ENCODE results near the gene THBS4. TPM values are rescaled to one million over a fixed set of nuclear protein-coding genes. Genes with fewer than 3 reads are reported as not detected.

Gene THBS4
- total RNA-seq, 3 donors from 2014 or later: 0.27 to 1.3 (median 0.66) TPM

- H3K36me3 Mint-ChIP-seq (ENCODE audit: insufficient read depth): no peaks in the 10 kb centered on the region
- ATAC-seq: no peak
- no peak for DNase-seq
- H3K9me3 Mint-ChIP-seq: no peaks in the 10 kb centered on the region
- H3K27me3 Mint-ChIP-seq (ENCODE audit: low read depth): peaks cover 51% of the 10 kb centered on the region
- peaks cover 12% of the 10 kb centered on the region for H3K4me1 Mint-ChIP-seq (ENCODE audit: low read depth)
- H3K4me3 Mint-ChIP-seq: peak overlapping the region; percentile 61
These were observed 589 bp upstream of the THBS4 start for GRCh38 chr5:80034559-80034958.

GRCh38 chr5:80035839-80036238, 691 bp downstream of the THBS4 start:
- peaks cover 60% of the 10 kb centered on the region for H3K27me3 Mint-ChIP-seq (ENCODE audit: low read depth)
- DNase-seq: no peak
- H3K36me3 Mint-ChIP-seq (ENCODE audit: insufficient read depth): no peaks in the 10 kb centered on the region

DNA sequence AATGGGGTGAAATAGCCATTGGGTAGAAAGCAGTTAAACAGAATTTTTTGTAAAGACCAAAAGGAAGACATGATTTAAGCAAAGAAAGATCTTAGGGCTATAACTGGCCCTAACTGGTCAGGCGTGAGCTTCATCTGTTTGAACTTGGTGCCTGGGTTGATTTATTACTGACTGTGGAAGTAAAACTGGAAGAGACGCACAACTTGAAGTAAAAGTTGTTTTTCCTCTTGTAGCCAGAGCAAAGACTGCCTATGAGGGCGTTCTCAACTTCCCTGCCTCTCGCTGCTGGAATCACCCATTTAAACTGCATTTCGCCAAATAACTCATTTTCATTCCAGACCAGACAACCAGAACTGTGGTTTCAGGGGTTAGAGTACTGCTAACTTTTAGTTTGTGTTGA, 1.5 kb downstream of the THBS4 start:
- Mint-ChIP-seq H3K4me1 (ENCODE audit: low read depth) (peaks cover 12% of the 10 kb centered on the region), H3K4me3 (no peak overlapping the region), H3K27me3 (ENCODE audit: low read depth) (peaks cover 64% of the 10 kb centered on the region), H3K36me3 (ENCODE audit: insufficient read depth) (no peaks in the 10 kb centered on the region), H3K9me3 (no peaks in the 10 kb centered on the region)
- no peak for ATAC-seq
- no peak for DNase-seq

More at GRCh38 chr5:80035839-80036238, 691 bp downstream of the THBS4 start:
- Mint-ChIP-seq H3K4me1 (ENCODE audit: low read depth) (peaks cover 12% of the 10 kb centered on the region), H3K4me3 (peak overlapping the region; percentile 14), H3K9me3 (no peaks in the 10 kb centered on the region)
- ATAC-seq: no peak

GRCh38 chr5:80037366-80037765, 2.2 kb downstream of the THBS4 start:
- ATAC-seq (peak; percentile 66 to 75), DNase-seq (no peak)
- Mint-ChIP-seq H3K27me3 (ENCODE audit: low read depth) (peaks cover 63% of the 10 kb centered on the region), H3K4me3 (no peak overlapping the region), H3K4me1 (ENCODE audit: low read depth) (peaks cover 12% of the 10 kb centered on the region), H3K9me3 (no peaks in the 10 kb centered on the region), H3K36me3 (ENCODE audit: insufficient read depth) (no peaks in the 10 kb centered on the region)

- DNase-seq: no peak
- peaks cover 62% of the 10 kb centered on the region for H3K27me3 Mint-ChIP-seq (ENCODE audit: low read depth)
- no peak for ATAC-seq
These were observed 4.5 kb downstream of the THBS4 start for GRCh38 chr5:80039650-80040049.

DNA sequence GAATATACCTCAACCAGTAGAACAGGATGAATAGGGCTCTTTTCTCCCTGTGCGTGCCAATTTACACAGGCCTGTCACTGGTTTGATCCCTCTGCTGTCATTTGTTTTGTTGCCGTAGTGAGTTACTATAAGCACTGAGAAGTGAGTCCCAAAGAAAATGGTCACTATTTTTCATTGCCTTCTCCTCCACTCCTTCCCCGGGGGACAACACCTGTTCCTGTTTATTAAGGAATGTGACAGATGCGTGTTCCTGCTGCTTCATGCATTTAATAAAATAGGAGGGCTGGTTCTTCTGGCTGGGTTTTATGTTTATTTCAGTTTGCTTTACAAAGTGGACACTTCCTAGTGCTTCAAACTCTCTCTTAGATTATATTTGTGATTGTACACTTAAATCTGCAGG, 6.4 kb downstream of the THBS4 start:
- Mint-ChIP-seq H3K36me3 (ENCODE audit: insufficient read depth) (no peaks in the 10 kb centered on the region), H3K4me3 (no peak overlapping the region), H3K4me1 (ENCODE audit: low read depth) (peaks cover 7% of the 10 kb centered on the region), H3K27me3 (ENCODE audit: low read depth) (peaks cover 57% of the 10 kb centered on the region), H3K9me3 (no peaks in the 10 kb centered on the region)
- no peak for DNase-seq
- no peak for ATAC-seq

More at GRCh38 chr5:80039650-80040049, 4.5 kb downstream of the THBS4 start:
- no peaks in the 10 kb centered on the region for H3K36me3 Mint-ChIP-seq (ENCODE audit: insufficient read depth)
- no peaks in the 10 kb centered on the region for H3K9me3 Mint-ChIP-seq
- no peak overlapping the region for H3K4me3 Mint-ChIP-seq
- H3K4me1 Mint-ChIP-seq (ENCODE audit: low read depth): peaks cover 10% of the 10 kb centered on the region

GRCh38 chr5:80042330-80042729, 7.2 kb downstream of the THBS4 start:
- Mint-ChIP-seq H3K27me3 (ENCODE audit: low read depth) (peaks cover 51% of the 10 kb centered on the region), H3K36me3 (ENCODE audit: insufficient read depth) (no peaks in the 10 kb centered on the region), H3K4me1 (ENCODE audit: low read depth) (peaks cover 4% of the 10 kb centered on the region), H3K9me3 (no peaks in the 10 kb centered on the region), H3K4me3 (no peak overlapping the region)
- DNase-seq (no peak), ATAC-seq (no peak)

- H3K27me3 Mint-ChIP-seq (ENCODE audit: low read depth): peaks cover 49% of the 10 kb centered on the region
- H3K4me3 Mint-ChIP-seq: no peak overlapping the region
- ATAC-seq (no peak), DNase-seq (no peak)
- no peaks in the 10 kb centered on the region for H3K36me3 Mint-ChIP-seq (ENCODE audit: insufficient read depth)
- no peaks in the 10 kb centered on the region for H3K9me3 Mint-ChIP-seq
- H3K4me1 Mint-ChIP-seq (ENCODE audit: low read depth): no peaks in the 10 kb centered on the region
These were observed 8.0 kb downstream of the THBS4 start for GRCh38 chr5:80043187-80043586.

- H3K9me3 Mint-ChIP-seq: no peaks in the 10 kb centered on the region
- peaks cover 34% of the 10 kb centered on the region for H3K27me3 Mint-ChIP-seq (ENCODE audit: low read depth)
- H3K4me1 Mint-ChIP-seq (ENCODE audit: low read depth): no peaks in the 10 kb centered on the region
- no peak overlapping the region for H3K4me3 Mint-ChIP-seq
- ATAC-seq (no peak), DNase-seq (no peak)
- H3K36me3 Mint-ChIP-seq (ENCODE audit: insufficient read depth): no peaks in the 10 kb centered on the region
These were observed 13.1 kb downstream of the THBS4 start for GRCh38 chr5:80048084-80048780.

- H3K4me1 Mint-ChIP-seq (ENCODE audit: low read depth): no peaks in the 10 kb centered on the region
- H3K27me3 Mint-ChIP-seq (ENCODE audit: low read depth): peaks cover 15% of the 10 kb centered on the region
- H3K36me3 Mint-ChIP-seq (ENCODE audit: insufficient read depth): no peaks in the 10 kb centered on the region
- ATAC-seq (no peak), DNase-seq (no peak)
- no peaks in the 10 kb centered on the region for H3K9me3 Mint-ChIP-seq
- H3K4me3 Mint-ChIP-seq: no peak overlapping the region
These were observed 17.3 kb downstream of the THBS4 start for GRCh38 chr5:80052464-80052863.

DNA sequence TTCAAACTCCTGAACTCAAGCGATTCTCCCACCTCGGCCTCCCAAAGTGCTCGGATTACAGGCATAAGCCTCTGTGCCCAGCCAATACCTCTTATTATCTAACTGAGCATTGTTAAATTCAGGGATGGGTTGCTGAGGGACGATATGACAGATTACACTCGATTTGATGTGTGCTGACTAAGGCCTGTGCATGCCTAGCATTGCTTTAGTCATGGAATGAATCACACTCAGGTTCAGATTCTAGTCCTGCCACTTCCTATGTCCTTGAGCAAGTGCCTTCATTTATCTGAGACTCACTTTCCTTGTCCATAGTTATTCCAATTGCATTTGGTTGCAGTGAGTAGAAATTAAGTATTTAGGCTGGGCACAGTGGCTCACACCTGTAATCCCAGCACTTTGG, 19.5 kb downstream of the THBS4 start:
- no peak overlapping the region for H3K4me3 Mint-ChIP-seq
- ATAC-seq: no peak
- H3K4me1 Mint-ChIP-seq (ENCODE audit: low read depth): no peaks in the 10 kb centered on the region
- H3K27me3 Mint-ChIP-seq (ENCODE audit: low read depth): peaks cover 11% of the 10 kb centered on the region
- DNase-seq: no peak
- no peaks in the 10 kb centered on the region for H3K9me3 Mint-ChIP-seq
- H3K36me3 Mint-ChIP-seq (ENCODE audit: insufficient read depth): no peaks in the 10 kb centered on the region

DNA sequence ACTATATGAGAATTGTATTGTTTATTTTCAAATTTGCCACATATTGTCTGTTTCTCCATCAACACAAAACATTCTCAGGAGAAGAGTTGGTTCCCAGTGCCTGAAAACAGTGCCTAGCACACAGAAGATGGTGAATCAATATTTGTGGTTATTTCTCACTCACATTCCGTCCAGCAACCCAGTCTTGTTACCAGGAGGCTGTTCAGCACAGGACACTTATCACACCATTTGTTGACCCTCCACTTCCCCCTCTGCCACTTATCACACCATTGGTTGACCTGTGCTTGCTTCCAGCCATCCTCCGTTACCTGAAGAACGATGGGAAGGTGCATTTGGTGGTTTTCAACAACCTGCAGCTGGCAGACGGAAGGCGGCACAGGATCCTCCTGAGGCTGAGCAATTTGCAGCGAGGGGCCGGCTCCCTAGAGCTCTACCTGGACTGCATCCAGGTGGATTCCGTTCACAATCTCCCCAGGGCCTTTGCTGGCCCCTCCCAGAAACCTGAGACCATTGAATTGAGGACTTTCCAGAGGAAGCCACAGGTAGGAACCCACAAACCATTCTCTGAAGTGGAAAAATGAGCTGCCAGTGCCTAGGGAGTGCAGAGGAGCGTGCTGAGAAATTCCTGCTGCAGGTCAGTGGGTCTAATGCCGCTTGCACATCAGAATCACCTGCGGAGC, 20.5 kb downstream of the THBS4 start:
- ATAC-seq (no peak), DNase-seq (no peak)
- no peak overlapping the region for H3K4me3 Mint-ChIP-seq
- H3K4me1 Mint-ChIP-seq (ENCODE audit: low read depth): peaks cover 3% of the 10 kb centered on the region
- H3K9me3 Mint-ChIP-seq: no peaks in the 10 kb centered on the region
- H3K36me3 Mint-ChIP-seq (ENCODE audit: insufficient read depth): no peaks in the 10 kb centered on the region
- peaks cover 1% of the 10 kb centered on the region for H3K27me3 Mint-ChIP-seq (ENCODE audit: low read depth)

DNA sequence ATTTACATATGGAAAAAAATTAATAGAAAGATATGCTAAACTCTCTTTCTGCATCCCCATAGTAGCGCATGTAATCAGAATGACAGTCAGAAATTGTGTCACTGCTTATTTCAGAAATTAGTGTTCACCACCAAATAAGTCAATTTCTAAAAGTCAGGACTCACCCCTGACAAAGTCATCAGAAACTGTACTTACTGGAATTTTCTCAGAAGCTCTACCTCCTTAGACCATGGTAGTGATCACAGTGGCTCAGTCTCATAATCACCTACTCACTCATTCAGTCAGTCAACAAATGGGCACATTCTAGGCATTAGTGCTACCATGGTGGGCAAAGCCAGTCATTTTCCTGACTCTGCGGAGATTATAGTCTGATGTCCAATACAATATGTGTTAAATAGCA, 22.0 kb downstream of the THBS4 start:
- H3K27me3 Mint-ChIP-seq (ENCODE audit: low read depth): no peaks in the 10 kb centered on the region
- no peak overlapping the region for H3K4me3 Mint-ChIP-seq
- H3K36me3 Mint-ChIP-seq (ENCODE audit: insufficient read depth): no peaks in the 10 kb centered on the region
- H3K9me3 Mint-ChIP-seq: no peaks in the 10 kb centered on the region
- no peak for DNase-seq
- peak; percentile 23 to 72 for ATAC-seq
- H3K4me1 Mint-ChIP-seq (ENCODE audit: low read depth): peaks cover 8% of the 10 kb centered on the region

DNA sequence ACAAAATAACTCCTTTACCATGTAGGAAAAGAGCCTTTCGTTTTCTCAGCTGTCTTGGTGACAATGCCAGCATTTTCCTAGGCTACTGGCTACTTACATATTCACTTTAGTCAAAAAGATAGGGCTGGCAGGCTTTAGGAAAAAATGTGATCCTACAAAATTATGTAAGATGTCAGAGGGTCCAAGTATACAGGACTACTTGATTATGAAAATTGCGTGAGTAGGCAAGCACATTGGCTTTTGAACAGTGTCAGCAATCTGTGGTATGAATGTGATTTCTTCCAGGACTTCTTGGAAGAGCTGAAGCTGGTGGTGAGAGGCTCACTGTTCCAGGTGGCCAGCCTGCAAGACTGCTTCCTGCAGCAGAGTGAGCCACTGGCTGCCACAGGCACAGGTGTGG, 22.8 kb downstream of the THBS4 start:
- H3K9me3 Mint-ChIP-seq: no peaks in the 10 kb centered on the region
- H3K4me1 Mint-ChIP-seq (ENCODE audit: low read depth): peaks cover 8% of the 10 kb centered on the region
- H3K27me3 Mint-ChIP-seq (ENCODE audit: low read depth): no peaks in the 10 kb centered on the region
- no peak overlapping the region for H3K4me3 Mint-ChIP-seq
- no peaks in the 10 kb centered on the region for H3K36me3 Mint-ChIP-seq (ENCODE audit: insufficient read depth)
- ATAC-seq (no peak), DNase-seq (no peak)

- Mint-ChIP-seq H3K4me1 (ENCODE audit: low read depth) (peaks cover 8% of the 10 kb centered on the region), H3K27me3 (ENCODE audit: low read depth) (no peaks in the 10 kb centered on the region), H3K9me3 (no peaks in the 10 kb centered on the region), H3K36me3 (ENCODE audit: insufficient read depth) (peaks cover 5% of the 10 kb centered on the region), H3K4me3 (no peak overlapping the region)
- ATAC-seq (no peak), DNase-seq (no peak)
These were observed 24.3 kb downstream of the THBS4 start for GRCh38 chr5:80059354-80059980.
